GM19438 (cell line): Measurements from ENCODE around the gene ZSCAN22.
A peak's percentile ranks its signal among the peaks of the same experiment; 100 is the strongest.
"Not testable (repeated sequence)": the region's sequence is repeated elsewhere in the genome, so short reads cannot be mapped to it uniquely, and the experiment has no call there.

Experiments used
- ATAC-seq: cut with Tn5 transposase; IDR thresholded peaks from one replicate; pipeline ENCODE4 v1.9.1; 2021; ENCODE audit warnings: low read depth; ENCODE audit not compliant: unreplicated experiment

The ZSCAN22 gene

DNA sequence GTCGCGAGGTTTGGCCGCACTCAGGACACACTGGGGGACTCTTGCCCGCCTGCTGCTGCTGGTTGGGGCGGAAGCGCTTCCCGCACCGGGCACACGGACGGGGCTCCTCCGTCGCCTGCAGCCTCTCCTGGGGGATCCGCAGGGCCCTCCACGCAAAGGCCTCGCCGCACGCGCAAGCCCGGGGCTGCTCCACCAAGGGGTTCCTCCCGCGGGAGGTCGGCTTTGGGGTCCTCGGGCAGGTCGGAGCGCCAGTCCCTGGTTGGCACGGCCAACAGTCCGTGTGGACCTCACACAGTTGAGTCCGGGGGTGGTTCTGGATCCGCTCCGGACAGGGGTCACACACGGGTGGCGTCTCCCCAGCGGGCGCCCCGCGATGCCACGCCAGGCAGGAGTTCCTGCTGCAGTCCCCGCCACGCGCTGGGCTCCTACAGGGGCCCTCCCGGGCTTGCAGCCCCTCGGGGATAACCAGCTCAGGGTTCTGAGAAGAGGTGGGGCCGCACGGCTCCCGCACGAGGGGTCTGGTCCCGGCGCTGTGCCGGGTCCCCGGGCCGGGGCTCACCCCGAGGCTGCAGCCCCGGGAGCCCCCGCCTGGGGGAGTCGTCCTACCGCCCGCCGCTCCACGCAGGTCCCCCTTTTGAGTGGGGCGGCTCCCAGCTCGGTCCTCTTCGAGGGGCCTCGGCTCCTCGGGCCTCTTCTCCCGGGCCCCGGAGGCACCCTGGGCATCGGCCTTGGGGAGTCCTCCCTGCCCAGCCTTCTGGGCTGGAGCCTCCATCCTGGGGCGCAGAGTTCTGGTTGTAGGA, 42.0 kb downstream of the ZSCAN22 start:
- no peak for ATAC-seq

DNA sequence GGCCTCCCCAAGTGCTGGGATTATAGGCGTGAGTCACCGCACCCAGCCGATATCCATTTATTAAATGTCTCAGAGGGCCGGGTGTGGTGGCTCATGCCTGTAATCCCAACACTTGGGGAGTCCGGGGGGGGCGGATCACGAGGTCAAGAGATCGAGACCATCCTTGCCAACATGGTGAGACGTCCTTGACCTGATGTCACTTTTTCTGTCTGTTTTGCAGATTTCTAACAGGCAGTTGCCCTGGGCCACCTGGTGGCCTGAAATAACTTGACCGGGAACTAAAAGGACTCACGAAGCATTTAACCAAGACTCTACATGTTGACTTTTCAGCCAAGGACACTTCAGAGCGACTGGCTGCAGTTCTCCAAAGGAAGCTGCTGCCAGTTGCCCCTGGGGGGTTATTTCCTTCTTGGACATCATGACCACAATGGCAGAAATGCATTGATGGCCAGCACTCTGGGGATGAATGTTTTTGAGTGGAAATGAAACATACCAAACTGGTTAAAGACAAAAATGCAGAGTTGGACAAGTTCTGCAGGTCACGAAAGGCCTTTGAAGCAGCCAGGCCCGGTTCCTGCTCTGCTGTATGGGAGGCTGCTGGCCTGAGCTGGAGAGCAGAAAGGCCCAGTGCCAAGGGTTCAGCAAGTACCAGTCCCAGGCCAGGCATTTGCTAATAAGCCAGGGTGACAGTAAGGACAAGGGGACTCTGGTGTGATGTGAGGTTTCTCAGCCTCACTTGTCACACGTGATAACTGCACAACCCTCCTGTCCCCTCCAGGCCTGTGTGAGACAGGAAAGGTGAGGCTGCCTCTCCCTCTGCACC, 45.7 kb downstream of the ZSCAN22 start:
- ATAC-seq = no peak

DNA sequence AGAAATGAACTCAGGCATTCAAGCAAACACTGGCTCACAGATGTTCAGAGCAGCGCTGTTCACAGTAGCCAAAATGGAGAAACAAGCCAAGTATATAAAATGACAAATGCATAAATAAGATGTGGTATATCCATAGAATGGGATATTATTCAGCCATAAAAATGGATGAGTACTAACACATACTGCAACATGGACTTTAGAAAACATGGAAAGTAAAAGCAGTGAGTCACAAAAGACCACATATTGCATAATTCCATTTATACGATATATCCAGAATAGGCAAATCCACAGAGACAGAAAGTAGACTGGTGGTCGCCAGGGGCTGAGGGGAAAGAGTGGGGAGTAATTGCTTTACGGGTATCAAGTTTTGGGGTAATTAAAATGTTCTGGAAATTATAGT, 47.4 kb downstream of the ZSCAN22 start:
- ATAC-seq = no peak

DNA sequence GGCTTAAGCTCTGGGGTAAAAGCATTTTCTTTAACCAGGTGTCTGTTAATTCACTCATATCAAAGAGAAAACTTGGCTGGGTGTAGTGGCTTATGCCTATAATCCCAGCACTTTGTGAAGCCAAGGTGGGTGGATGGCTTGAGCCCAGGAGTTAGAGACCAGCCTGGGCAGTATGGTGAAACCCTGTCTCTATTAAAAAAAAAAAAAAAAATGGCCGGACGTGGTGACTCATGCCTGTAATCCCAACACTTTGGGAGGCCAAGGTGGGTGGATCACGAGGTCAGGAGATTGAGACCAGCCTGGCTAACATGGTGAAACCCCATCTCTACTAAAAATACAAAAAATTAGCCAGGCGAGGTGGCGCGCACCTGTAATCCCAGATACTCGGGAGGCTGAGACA, 49.9 kb downstream of the ZSCAN22 start:
- not testable (repeated sequence) for ATAC-seq

DNA sequence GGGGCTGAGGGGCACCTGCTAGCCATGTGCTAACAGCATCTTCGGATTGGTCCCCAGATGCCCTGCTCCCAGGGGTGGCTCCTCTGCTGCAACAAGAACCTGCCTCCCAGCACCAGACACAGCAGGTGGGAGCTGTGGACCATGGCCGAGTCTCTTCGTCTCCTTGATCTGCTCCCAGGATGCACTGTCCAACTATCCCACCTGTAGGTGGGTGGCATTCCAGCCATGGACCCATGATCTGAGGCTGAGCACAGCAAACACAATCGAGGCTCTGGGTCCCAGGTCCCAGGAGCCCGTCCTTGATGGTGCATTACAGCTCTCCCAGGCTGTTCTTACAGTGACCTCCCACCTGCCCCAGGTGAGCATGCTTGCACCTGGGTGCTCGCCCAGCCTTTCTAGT, 52.5 kb downstream of the ZSCAN22 start:
- no peak for ATAC-seq

DNA sequence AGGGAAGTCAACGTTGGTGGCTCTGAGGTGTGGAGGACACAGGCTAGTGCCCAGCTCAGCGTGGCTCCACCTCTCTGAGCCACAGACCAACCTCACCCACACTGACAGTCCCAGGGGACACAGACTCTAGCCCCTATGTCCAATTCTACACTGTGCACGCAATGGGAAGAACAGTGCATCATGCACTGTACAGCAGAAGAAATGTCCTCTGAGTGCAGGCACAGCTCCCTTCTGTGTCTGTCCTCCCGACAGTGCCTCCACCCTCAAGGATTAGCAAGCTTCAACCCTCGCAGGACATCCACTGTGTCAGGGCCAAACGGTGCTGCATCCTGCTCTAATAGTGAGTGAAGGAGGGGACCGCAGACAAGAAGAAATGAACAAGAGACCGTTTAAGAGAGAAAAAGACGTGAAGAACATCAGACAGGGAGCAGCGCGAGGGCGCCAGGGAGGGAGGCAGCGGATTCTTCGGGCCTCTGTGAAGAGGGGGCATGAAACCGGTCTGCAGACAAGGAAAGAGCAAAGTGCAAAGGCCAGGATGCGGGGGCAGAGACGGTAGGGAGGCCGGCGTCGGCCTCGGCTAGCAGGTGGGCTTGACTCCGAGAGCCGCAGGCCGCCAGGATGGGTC, 53.4 kb downstream of the ZSCAN22 start:
- ATAC-seq = no peak

DNA sequence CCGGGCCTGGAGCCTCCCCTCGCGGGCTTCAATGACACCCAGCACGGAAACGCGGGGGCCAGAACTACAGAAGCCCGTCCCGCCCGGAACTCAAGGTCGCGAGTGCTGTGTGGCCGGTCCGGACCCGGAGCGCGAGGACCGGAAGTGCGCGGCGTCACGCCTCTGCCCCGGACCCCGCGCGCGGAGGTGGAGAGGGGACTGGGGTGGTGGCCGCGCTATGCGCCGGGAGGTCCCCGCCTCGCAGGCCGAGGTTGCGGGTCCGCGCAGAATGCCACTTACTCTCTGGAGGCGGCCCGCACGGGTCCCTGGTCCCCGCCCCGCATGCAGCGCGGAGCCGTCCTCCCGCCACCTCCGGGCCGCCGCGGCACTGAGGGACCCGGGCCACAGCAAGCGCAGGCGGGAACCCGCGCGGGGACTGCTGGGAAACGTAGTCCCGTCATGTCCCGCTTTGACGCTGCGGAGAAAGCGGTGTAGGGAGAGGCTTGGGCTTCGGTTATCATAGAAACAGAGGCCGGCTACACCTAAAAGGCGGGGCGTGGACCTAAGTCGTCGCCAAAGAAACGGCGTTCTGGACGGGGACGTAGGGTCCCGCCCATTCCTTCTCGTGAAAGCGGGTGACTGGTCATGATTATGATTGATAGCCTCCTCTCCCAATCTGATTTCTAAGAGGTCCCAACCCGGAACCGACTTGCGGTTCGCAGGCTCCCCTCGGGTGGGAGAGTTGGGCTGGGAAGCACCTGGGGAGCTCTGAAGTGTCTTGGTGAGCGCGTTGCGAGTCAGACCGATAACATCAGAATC, 54.1 kb downstream of the ZSCAN22 start, which contains the start of gene ZNF837:
Gene ZNF837 (minus strand): TSS at position 369 of the 798 bp plus-strand sequence. CDS start 11,698 bp downstream, outside the sequence.
- peak; percentile 87 for ATAC-seq

DNA sequence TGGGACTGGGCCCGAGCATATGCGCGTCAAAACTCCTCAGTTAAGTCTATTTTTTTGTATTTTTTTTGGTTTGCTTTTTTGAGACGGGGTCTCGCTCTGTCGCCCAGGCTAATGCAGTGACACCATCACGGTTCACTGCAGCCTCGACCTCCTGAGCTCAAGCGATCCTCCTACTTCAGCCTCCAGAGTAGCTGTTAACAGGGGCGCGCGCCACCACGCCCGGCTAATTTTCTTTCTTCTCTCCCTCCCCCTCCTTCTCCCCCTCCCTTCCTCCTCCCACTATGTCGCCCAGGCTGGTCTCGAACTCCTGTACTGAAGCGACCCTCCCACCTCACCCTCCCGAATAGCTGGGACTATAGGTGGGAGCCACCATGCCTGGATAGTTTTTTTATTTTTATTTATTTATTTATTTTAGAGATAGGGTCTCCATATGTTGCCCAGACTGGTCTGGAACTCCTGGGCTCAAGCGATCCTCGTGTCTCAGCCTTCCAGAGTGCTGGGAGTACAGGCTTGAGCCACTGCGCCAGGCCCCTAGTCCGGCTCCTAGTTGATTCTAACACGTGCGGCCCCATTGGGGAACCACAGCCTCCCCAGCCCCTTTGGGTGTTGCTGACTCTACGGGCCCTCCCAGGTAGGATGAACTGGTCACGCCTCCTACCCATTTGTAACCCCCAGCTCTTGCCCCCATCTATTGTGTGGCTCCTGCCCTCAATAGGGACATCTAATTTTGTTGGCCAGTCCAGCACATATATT, 54.8 kb downstream of the ZSCAN22 start:
- no peak for ATAC-seq

DNA sequence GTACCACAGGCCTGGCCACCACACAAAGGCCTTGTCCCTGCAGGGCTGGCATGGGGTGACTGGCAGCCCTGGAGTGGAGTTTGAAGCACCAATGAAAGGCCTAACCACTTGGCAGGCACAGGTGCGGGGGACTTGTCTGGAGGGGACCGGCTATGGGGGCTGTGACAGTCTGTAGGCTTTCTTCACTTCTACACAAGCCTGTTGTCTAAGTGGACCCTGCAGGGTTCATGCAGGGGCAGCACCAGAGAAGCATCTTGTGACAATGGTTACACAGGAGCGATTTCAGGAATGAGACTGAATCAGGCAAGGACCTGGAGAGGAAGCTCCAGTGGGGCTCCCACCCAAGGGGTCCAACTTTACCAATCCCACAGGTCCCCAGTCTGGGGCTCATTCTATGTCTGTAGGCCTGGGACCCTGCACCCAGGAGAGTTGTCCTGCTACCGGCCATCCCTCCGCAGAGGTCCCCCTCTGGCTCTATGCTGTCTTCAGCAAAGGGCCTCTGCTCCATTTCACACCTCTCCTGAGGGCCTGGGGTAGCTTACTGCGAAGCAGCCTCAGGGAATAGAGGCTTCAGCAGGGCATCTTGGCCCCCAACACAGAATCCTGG, 56.3 kb downstream of the ZSCAN22 start:
- ATAC-seq = no peak

DNA sequence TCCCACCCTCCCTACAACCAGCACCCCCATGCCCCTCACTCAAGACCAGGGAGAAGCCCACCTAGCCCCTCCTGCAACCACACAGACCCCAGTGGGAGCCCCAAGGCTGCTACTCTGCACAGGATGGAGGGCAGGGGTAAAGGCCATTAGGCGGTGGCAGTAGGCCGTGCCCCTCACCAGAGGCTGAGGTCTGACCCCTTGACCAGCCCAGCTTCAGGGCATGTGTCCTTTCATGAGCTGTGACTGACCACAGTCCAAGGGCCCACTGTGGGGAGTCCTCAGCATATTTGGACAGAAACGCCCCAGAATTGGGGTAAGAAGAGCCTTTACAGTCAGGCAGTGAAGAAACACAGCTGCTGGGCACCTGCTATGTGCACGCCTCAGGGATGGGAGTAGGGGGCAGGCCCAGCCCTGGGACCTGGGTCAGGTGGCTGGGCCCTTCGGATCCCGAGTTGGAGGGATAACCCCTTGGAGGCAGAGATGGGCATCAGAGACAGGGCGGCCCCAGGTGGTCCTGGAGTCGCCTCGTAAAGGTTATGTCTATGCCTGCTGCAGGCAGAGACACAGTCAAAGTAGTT, 58.6 kb downstream of the ZSCAN22 start:
- no peak for ATAC-seq

DNA sequence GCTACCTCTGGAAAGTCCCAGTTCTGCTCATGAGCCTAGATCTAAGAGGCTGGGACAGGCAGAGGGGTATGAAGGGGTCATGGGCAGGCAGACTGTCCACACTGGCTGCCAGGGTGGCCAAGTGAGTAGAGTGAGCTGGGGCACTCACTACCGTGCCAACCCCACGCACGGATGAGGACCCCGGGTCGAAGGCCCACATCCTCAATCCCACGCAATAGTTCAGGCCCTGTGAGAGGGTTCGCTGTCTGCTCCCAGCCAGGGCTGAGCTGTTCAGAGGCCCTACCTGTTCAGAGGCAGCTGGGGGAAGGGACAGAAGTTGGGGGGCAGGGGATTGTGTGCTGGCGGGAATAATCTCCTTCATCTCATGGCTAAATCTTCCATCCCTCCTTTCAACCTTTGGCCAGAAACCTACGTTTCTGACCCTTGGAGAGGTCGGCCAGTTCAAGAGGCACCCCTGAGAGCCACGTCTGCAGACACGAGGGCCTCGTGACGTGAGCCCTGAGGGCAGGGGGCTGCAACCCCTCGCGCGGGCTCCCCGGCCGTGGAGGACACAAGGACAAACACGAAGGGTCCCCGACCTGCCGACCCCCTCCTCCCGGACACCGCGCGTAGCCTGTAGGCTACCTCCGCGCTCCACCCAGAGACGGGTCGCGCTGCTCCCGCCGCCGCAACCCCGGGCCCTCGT, 59.2 kb downstream of the ZSCAN22 start:
- ATAC-seq = peak; percentile 4

DNA sequence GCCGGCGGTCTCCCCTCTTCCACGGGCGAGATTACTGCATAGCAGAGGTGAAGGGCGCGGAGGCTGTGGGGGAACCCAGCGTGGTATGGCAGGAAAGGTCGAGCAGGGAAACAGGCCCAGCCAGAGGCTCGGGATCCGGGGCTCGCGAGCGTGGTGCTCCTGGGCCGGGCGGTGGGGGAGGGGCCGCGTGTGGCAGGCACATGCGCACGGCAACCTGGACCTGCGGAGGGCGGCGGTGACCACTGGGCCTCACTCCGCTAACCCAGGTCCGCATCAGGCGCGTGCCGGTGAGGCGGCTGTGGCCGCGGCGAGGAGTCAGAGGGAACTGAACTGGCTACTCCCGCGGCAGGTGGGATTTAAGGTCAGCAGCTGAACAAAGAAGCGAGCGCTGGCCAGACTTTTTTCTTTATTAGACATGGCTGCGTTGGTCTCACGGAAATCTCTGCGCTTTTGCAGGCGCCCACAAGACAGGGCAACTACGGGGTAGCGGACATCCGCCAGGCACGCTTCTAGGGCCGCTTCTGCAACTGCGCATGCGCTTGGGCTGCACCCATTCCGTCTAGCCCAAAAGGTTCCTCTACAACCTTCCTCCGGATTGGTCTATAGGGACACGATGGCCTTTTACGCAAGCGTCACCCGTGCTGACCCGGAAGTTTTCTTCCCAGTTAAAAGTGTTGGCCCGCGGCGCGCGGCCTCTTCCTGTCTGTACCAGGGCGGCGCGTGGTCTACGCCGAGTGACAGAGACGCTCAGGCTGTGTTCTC, 60.0 kb downstream of the ZSCAN22 start, which contains the start of gene RPS5:
Gene RPS5 (plus strand): TSS at position 694 of the 762 bp plus-strand sequence. CDS start 869 bp downstream, outside the sequence.
- ATAC-seq = peak; percentile 87

DNA sequence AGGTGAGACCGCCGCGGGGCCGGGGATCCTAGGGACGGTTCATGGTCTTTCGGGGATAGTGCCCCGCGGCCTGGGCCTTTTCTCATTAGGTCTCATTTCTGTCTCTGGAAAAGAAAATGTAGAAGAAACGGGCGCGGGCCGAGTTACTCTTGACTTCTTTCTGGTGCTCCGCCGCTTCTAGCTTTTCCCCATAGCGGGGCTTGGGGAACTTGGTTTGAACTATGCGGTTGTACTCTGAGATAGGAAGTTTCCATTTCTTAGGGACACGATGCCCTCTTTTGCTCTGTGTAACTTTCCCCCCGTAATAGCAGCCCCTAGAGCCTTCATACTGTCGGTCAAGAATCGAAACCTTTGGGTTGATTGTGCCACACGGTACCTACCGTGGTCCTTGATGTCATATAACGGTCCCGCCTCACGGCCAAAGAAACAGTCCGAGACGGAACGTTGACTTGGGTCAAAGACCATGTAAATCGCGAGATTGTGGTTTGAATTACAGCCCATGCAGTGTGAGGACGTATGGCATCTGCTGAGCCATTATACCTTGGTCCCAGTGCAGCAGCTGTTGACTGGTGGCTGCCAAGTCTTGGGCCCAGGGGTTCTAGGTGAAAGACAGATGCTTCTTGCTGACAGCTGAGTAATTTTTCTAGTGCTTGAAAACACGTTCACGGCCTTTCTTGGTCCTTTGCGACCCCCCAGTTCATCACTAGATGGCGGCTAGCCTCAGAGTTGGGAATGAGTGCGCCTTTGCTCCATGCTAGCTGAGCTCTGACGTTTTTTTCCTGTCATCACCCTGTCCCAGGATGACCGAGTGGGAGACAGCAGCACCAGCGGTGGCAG, 60.8 kb downstream of the ZSCAN22 start:
- ATAC-seq = no peak

DNA sequence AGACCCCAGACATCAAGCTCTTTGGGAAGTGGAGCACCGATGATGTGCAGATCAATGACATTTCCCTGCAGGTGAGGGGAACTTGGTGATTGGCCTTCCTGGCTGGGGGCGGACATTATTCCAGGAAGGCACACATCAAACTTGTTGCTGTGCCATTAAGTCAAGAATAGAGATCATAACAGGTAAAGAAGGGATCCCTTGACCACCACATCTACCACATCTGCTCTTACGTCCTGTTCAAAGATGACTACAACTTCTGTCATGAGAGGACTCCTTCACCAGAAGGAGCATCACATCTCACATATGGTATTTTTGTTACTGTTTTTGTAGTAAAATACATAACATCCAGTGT, 61.4 kb downstream of the ZSCAN22 start:
- no peak for ATAC-seq
